GM06990 (cell line): ENCODE results near the gene RB1.

Experiments used
- DNase-seq: peaks from one replicate; pipeline ENCODE4 v3.0.0-alpha.2; 2011; ENCODE audit not compliant: insufficient read length; ENCODE audit errors: extremely low read depth
- H3K27me3 ChIP-seq: replicated peaks from 2 replicates; pipeline ENCODE4 v1.6.0; 2011; ENCODE audit warnings: low read length; ENCODE audit not compliant: control insufficient read depth, insufficient read depth
- H3K36me3 ChIP-seq: 2 replicates; pipeline ENCODE4 v1.5.1; 2011; ENCODE audit warnings: low read length; ENCODE audit not compliant: control insufficient read depth, insufficient read depth
- H3K4me3 ChIP-seq: replicated peaks from 2 replicates; pipeline ENCODE4 v1.5.1; 2011; ENCODE audit warnings: low read depth, mild to moderate bottlenecking, control low read depth, low read length
- TF ChIP-seq, protein P1 (sequence below): IDR thresholded peaks from 2 replicates; pipeline ENCODE4 v1.5.1; 2011; ENCODE audit warnings: low read length, control low read depth, mild to moderate bottlenecking, inconsistent platforms; ENCODE audit not compliant: insufficient read depth, poor library complexity, severe bottlenecking

The RB1 gene

DNA sequence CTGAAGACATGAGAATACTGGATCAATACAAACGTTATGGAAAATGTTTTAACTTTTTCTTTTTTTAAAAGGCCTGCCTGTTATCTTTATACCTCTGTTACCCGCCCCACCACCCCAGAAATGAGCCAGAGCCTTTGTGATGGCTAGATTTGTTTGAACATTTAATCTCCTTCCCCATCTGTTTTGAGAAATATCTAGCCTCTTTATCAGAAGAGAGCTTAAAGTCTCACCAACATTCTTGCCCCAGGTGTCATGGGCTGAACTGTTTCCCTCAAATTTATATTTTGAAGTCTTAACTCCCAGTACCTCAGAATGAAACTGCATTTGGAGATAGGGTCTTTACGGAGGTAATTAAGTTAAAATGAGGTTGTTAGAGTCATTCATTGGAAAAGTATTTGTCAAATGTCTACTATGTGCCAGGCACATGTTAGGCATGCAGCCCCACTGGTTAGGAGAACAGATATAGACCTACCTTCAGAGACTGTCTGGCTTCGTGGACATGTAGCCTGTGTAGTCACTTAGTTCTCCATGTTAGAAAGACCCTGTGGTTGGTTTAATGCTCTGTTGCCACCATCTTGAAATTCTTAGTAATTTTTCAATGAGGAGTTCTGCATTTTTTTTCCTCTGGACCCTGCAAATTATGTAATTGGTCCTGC is 6.3 kb upstream of the RB1 start:
- TF ChIP-seq, protein P1, sequence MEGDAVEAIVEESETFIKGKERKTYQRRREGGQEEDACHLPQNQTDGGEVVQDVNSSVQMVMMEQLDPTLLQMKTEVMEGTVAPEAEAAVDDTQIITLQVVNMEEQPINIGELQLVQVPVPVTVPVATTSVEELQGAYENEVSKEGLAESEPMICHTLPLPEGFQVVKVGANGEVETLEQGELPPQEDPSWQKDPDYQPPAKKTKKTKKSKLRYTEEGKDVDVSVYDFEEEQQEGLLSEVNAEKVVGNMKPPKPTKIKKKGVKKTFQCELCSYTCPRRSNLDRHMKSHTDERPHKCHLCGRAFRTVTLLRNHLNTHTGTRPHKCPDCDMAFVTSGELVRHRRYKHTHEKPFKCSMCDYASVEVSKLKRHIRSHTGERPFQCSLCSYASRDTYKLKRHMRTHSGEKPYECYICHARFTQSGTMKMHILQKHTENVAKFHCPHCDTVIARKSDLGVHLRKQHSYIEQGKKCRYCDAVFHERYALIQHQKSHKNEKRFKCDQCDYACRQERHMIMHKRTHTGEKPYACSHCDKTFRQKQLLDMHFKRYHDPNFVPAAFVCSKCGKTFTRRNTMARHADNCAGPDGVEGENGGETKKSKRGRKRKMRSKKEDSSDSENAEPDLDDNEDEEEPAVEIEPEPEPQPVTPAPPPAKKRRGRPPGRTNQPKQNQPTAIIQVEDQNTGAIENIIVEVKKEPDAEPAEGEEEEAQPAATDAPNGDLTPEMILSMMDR, result no peak
- Histone ChIP-seq H3K36me3 (no peaks in the 10 kb centered on the region), H3K27me3 (no peaks in the 10 kb centered on the region), H3K4me3 (no peak overlapping the region)
- no peak for DNase-seq

DNA sequence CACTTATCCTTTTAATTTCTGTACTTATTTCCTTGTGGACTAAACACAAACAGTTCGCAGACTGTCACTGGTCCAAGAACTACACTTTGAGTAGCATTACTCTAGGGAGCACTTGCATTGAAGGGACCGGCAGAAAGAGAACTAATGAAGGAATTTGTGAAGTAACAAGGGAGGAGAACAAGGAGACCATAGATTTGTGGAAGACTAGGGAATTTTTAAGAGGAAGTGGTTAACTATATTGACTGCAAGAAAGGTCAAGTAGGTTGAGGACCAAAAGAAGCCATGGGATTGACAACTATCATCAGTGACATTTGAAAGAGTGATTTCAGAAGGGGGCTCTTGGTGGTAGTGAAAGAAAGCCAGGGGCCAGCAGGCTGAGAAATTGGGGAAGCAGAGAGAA is 4.0 kb upstream of the RB1 start:
- Histone ChIP-seq H3K27me3 (no peaks in the 10 kb centered on the region), H3K36me3 (no peaks in the 10 kb centered on the region), H3K4me3 (no peak overlapping the region)
- no peak for DNase-seq
- TF ChIP-seq, protein P1, result no peak

DNA sequence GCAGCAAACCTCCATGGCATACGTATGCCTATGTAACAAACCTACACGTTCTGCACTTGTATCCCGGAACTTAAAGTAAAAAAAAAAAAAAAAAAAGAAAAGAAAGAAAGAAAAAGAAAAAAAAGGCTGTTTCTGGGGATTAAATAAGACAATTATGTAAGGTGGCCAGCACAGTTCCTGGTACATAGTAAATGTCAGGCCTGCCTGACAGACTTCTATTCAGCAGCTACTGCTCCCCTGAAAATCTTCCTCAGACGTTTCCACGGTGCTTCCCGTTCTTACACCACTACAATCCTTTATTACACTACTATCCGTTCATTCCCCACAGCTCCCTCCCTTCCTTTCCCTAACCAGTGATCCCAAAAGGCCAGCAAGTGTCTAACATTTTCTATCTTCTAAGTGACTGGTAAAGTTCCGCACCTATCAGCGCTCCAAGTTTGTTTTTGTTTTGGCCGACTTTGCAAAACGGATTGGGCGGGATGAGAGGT is 636 bp upstream of the RB1 start:
- TF ChIP-seq, protein P1, result no peak
- Histone ChIP-seq H3K27me3 (no peaks in the 10 kb centered on the region), H3K4me3 (peak overlapping the region; percentile 90), H3K36me3 (no peaks in the 10 kb centered on the region)
- no peak for DNase-seq

DNA sequence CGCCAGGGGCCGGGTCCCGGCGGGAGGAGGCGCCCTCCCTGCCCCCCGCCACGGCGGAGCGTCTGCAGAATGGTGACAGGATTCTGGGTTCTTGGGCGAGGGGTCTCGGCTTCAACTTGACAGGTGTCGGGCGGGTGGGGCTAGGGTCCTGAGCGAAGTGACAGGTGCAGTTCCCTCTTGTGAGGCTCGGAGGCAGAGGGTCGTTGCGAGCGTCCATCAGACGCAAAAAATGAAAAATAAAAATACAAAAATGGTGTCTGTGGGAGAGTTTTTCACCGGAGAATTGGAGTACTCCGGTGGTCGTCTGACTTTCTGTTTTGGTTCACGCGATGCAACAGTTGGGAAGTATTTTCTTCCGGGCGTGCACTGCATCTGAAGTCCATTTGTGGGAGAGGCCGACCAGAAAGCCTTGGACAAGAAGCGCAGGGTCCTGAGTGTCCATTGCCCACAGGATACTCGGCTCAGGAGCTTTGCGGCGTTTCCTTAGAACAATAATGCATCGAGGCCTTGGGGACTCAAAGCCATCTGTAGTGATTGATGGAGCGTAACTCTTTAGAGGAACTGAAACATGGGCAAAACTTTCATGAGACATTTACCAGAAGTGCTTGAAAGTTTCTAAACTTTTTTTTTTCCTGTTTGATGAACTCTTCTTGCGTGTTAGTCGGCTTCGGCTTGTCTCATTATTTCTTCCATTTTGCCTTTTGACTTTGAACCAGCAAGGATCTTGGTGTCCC is 759 bp downstream of the RB1 start:
- TF ChIP-seq, protein P1, result no peak
- Histone ChIP-seq H3K27me3 (no peaks in the 10 kb centered on the region), H3K36me3 (no peaks in the 10 kb centered on the region; the same call in 1 of the 2 replicates), H3K4me3 (peak overlapping the region; percentile 90)
- DNase-seq, result peak; percentile 71

DNA sequence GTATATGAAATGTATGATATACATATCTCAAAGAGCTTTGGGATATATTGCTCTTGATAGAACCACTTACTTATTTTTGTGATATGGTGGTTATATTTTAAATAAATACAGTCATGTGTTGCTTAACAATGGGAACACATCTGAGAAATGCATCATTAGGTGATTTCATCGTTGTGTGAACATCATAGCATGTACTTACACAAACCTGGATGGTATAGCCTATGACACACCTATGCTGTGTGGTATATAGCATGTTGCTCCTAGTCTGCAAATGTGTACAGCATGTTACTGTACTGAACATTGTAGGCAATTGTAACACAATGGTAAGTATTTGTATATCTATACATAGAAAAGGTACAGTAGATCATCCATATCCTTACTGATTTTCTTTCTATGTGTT is 7.7 kb downstream of the RB1 start:
- Histone ChIP-seq H3K4me3 (no peak overlapping the region), H3K27me3 (no peaks in the 10 kb centered on the region), H3K36me3 (no peaks in the 10 kb centered on the region; the same call in none of the 2 replicates)
- TF ChIP-seq, protein P1, result no peak
- no peak for DNase-seq
